HG03565 (cell line): Measurements from ENCODE around the gene THBD.

Experiments
- ATAC-seq: cut with Tn5 transposase; IDR thresholded peaks from one replicate; pipeline ENCODE4 v1.9.1; 2021; ENCODE audit warnings: mild to moderate bottlenecking, moderate library complexity; ENCODE audit not compliant: unreplicated experiment

THBD gene

GRCh38 chr20:23062632-23063031, 13.2 kb upstream of the THBD start:
- ATAC-seq: no peak

GRCh38 chr20:23061734-23062561, 12.5 kb upstream of the THBD start:
- no peak for ATAC-seq

DNA sequence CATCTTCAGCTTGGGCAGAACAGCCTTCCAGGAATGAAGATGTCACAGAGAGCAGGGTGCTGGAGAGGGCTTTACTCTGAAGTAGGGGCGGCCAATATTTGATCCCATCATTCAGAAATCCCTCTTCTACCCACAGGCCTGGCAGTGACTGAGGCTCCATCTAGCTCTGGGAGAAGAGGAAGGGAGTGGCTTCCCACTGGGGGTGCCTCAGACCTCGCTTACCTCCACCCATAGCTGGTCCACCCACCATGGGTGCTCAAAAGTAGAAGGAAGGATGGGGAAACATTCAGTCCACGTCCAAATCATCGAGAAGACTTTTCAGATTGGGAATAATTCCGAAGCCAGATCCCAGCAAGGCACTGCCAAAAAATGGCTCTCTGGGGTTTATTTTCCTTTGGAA, 11.8 kb upstream of the THBD start:
- ATAC-seq: no peak

GRCh38 chr20:23060629-23061028, 11.2 kb upstream of the THBD start:
- no peak for ATAC-seq

GRCh38 chr20:23059846-23060245, 10.4 kb upstream of the THBD start:
- ATAC-seq: no peak

DNA sequence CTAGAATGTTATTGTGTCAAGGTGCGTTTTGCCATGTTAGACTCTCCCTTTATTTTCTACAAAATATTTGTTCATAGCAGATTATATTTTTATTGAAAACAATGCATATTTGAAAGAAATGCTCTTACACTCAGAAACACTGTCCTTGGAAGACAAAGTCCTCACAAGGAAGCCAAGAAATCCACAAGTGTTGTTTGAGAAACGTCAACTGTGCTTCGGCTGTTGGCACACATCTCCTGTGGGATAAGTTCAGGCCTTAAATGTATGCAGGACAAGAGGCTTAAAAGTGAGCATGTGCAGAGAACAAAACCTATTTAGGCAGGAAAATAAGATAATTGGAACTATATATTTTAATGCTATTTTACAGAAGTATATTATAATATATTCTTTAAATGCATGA, 9.5 kb upstream of the THBD start:
- no peak for ATAC-seq

DNA sequence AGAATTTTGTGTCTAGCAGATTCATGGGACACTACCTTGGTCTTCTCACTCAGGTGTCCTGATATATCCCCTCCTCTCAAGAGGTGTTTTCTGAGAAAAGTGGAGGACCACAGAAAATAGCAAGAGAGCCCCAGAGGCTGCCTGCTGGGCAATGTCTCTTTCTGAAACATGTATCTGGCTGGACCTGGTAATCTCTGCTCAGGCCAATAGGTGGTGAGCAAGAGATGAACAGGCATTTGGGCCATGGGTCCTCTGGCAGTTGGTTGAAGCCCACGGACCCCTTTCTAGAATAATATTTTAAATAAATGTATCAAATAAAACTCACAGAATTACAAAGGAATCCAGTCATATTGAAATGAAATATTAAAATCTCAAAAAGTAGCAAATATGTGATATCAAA, 8.8 kb upstream of the THBD start:
- ATAC-seq: no peak

DNA sequence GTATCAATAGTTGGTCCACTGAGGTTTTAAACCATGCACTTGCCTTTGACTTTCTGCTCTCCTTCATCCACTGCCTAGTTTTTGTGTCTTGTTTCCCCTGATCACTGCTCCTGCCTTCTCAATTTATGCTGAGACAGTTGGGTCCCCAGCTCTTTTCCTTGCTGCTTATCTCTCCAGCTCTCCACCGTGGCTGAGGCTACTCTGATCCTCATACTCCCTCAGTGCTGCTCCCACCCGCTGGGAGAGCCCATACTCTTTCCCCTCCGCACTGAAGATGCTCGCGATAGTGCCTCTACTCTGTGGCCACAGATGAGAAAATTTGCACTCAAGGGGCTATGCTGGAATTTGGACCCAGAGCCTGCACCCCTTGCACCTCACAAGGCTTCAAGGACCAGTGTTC, 3.4 kb upstream of the THBD start:
- no peak for ATAC-seq

GRCh38 chr20:23050847-23051627, 1.6 kb upstream of the THBD start:
- no peak for ATAC-seq

- no peak for ATAC-seq
These were observed 785 bp upstream of the THBD start for GRCh38 chr20:23050076-23050838.

DNA sequence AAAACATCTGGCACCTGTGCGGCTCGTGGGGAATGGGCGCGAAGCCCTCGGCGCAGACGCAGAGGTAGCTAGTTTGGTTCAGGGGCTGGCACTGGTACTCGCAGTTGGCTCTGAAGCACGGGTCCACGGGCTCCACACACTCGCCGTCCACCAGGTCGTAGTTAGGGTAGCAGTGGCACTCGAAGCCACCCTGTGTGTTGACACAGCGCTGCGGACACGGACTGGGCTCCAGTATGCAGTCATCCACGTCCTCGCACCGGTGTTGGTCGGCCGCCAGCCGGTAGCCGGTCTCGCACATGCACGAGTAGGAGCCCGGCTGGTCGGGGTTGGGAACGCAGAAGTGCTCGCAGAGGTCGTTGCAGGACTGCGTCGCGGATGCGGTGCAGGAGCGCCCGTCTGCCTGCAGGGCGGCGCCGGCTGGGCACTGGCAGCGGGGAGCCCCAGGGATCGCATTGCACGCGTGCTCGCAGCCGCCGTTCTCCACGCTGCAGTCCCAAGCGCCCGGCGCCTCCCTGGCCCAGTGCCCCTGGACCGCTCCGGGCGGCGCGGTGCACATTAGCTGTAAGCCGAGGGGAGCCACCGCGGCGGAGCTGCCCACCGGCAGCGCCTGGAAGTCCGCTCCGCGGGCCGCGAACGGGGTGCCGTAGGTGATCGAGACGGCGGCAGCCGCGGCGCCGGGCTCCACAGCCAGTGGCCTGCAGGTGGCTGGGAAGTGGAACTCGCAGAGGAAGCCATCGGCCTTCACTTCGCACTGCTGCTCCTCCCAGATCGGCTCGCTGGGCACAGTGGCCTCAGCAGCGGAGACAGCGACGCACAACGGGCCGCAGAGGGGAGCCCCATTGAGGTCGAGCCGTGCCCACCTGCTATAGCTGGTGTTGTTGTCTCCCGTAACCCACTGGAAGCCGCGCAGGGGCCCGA, 930 bp downstream of the THBD start:
- no peak for ATAC-seq

DNA sequence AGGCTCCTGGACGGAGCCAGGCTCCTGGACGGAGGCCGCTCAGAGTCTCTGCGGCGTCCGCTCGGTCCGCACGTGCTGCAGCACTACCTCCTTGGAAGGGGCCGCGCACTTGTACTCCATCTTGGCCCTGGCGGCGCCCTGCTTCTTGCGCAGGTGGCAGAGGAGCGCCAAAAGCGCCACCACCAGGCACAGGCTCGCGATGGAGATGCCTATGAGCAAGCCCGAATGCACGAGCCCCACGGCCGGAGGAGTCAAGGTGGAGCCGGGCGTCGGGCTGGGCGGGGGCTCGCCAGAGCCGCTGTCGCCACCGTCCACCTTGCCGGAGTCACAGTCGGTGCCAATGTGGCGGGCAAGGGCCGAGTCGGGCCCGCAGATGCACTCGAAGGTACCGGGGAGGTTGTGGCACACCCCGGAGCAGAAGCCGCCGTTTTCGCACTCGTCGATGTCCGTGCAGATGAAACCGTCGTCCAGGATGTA, 1.7 kb downstream of the THBD start:
- ATAC-seq: no peak

- ATAC-seq: no peak
These were observed 2.3 kb downstream of the THBD start for GRCh38 chr20:23047001-23047737.

- no peak for ATAC-seq
These were observed 3.0 kb downstream of the THBD start for GRCh38 chr20:23046431-23046830.

DNA sequence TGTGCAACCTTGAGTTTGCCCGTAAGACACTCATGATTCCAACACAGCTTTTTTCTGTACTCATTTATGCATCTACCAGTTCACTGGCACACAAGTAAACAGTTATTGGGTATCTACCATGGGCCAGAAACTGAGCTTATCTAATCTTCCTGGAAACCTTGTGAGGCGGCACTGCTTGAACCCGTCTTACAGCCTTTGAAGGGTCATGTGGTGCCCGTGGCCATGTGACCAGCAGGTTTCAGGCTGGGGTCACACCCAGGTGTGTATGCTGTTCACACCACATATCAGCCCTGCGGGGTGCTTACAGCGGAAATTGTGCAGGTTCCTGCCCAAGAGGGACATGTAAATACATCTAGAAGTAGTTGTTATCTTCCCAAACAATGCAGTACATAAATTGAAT, 6.1 kb downstream of the THBD start:
- ATAC-seq: no peak

DNA sequence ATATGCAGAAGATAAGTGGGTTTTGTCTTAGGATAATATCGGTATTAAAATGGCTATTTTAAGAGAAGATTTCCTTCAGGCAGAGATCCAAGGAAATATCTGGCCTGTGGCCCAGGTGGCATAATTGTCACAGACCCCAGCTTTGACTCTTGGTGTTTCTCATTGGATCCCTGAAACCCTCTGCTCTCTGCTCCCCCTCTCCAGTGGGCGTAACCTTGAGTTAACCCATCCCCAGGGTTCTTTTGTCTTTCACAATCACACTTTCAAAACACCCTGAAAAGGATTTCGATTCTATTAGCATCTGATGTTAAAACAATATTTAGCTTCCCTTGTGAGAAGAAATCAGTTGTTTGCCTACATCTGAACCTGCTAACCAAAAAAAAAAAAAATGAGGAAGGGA, 7.2 kb downstream of the THBD start:
- ATAC-seq: no peak

DNA sequence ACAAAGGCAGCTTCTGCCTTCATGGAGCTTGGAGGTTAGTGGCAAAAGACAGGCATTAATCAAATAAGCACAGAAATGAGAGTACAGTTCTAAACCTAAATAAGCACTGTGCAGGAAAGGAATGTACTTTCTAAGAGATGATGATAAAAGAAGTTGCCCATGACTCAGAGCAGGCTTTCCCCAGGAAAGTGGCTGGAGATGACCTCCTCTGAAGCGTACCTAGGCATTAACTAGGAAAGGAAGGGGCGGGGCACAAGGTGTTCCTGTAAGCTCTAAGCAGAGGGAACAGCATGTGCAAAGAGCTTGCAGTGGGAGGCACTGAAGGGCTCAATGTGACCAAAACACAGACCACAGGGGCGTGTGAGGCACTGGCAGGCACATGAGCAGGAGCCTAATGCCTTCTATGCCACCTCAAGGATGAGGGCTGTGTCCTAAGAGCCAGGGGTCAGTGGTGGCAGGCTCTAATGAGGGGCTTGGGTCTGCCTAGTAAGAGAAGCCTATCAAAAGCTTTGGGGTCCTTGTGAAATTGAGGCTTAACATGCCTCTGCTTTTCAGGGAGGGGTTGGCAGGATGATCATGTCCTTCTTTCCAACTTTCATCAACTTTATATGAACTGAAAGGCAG, 9.5 kb downstream of the THBD start:
- ATAC-seq: no peak

DNA sequence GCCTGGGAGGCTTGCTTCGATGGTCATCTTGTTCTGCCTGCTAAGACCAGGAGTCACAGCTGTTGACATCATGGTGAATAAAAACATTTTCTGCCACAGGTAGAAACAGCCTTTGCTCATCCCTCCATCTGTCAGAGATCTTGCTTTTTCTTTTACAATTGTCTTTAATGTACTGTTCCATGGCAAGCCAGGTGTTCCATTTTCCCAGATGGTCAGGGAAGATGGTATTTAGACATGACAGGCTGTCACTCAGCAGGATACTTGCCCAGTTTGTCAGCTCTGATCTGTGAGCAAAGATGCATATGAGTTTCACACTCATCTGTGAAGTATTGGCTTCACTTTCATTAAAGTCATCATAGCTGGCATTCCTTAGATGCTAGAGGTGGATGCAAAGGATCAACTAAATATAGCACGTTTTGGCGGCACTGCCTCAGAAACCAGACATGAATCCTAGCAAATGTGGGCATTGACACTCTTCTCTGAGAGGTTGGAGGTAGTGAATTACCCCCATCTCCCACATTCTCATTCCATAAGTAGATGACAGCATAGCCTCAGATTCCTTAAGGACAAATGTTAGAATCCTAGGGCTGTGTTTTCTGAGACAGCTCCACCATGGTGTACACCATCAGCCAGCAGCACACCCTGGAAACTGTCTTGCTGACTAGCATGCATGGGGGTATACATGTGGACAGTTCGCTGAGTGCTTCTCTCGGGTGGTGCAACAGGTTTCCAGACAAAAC, 10.2 kb downstream of the THBD start:
- no peak for ATAC-seq
